Effector memory CD8-positive, alpha-beta T cell (primary cell): ENCODE results near the gene HS3ST4.

Experiments
- ATAC-seq: fragments of 150-1000 bp; cut with Tn5 transposase; replicated peaks from 2 replicates; pipeline ENCODE4 v1.10.0; 2021; ENCODE audit warnings: mild to moderate bottlenecking, moderate library complexity
- DNase-seq, 3 experiments: peaks; one replicate each; pipeline ENCODE4 v3.0.0; 2021
- H3K27ac Mint-ChIP-seq, 2 donors: one replicate each; pipeline ENCODE4 v1.8.0; 2022; ENCODE audit warnings: mild to moderate bottlenecking in 2 of 2, mixed read lengths in 2 of 2, moderate library complexity in 2 of 2
- H3K27me3 Mint-ChIP-seq, 2 donors: one replicate each; pipeline ENCODE4 v1.8.0; 2022; ENCODE audit warnings: mixed read lengths in 2 of 2
- H3K36me3 Mint-ChIP-seq: one replicate; pipeline ENCODE4 v1.8.0; 2022; ENCODE audit warnings: mild to moderate bottlenecking, moderate library complexity, mixed read lengths; ENCODE audit not compliant: insufficient read depth
- H3K4me1 Mint-ChIP-seq, 2 donors: one replicate each; pipeline ENCODE4 v1.8.0; 2022; ENCODE audit warnings: low read depth in 2 of 2, mixed read lengths in 2 of 2
- H3K4me3 Mint-ChIP-seq, 2 donors: one replicate each; pipeline ENCODE4 v1.8.0; 2022; ENCODE audit warnings: mild to moderate bottlenecking in 2 of 2, mixed read lengths in 2 of 2, moderate library complexity in 2 of 2
- H3K9me3 Mint-ChIP-seq, 2 donors: one replicate each; pipeline ENCODE4 v1.8.0; 2022; ENCODE audit warnings: mixed read lengths in 2 of 2

Gene HS3ST4

DNA sequence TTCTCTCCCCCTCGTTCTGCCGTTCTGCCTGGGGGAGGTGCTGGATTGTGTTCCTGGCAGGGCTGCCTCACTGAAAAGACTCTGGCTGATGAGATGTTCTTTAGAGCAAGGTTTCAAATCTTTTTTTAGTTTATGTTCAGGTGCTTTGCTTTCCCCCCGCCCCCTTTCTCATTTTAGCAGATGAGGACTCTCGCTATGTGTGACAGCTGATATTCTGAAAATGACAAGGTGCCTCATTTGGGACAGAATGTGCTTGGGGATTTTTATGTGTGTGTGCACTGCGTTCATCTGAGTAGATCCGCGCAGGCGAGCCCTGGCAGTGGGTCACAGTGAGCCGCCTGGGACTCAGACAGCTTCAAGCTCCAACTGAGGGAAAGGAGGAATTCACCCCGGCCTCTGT is 205.9 kb downstream of the HS3ST4 start:
- no peaks in the 10 kb centered on the region for H3K9me3 Mint-ChIP-seq
- no peak overlapping the region for H3K4me3 Mint-ChIP-seq
- peaks cover 7 to 32% of the 10 kb centered on the region in 2 donors for H3K27me3 Mint-ChIP-seq
- DNase-seq (no peak), ATAC-seq (no peak)
- H3K36me3 Mint-ChIP-seq: no peaks in the 10 kb centered on the region
- no peak overlapping the region for H3K27ac Mint-ChIP-seq
- no peaks in the 10 kb centered on the region for H3K4me1 Mint-ChIP-seq

GRCh38 chr16:25905810-25906209 is 214.1 kb downstream of the HS3ST4 start:
- peaks cover 0 to 8% of the 10 kb centered on the region in 2 donors for H3K9me3 Mint-ChIP-seq
- no peaks in the 10 kb centered on the region for H3K36me3 Mint-ChIP-seq
- H3K27me3 Mint-ChIP-seq: peaks cover 0 to 22% of the 10 kb centered on the region in 2 donors
- H3K4me1 Mint-ChIP-seq: no peaks in the 10 kb centered on the region
- no peak overlapping the region for H3K27ac Mint-ChIP-seq
- ATAC-seq (no peak), DNase-seq (no peak)
- no peak overlapping the region for H3K4me3 Mint-ChIP-seq

GRCh38 chr16:25910971-25911370 is 219.2 kb downstream of the HS3ST4 start:
- Mint-ChIP-seq H3K9me3 (no peaks in the 10 kb centered on the region), H3K4me1 (no peaks in the 10 kb centered on the region), H3K36me3 (no peaks in the 10 kb centered on the region), H3K27me3 (peaks cover 0 to 7% of the 10 kb centered on the region in 2 donors), H3K4me3 (no peak overlapping the region), H3K27ac (no peak overlapping the region)
- ATAC-seq: no peak
- no peak for DNase-seq

GRCh38 chr16:25912321-25912720 is 220.6 kb downstream of the HS3ST4 start:
- Mint-ChIP-seq H3K27me3 (peaks cover 0 to 7% of the 10 kb centered on the region in 2 donors), H3K36me3 (no peaks in the 10 kb centered on the region), H3K4me1 (no peaks in the 10 kb centered on the region), H3K4me3 (no peak overlapping the region), H3K9me3 (no peaks in the 10 kb centered on the region), H3K27ac (no peak overlapping the region)
- no peak for DNase-seq
- no peak for ATAC-seq

DNA sequence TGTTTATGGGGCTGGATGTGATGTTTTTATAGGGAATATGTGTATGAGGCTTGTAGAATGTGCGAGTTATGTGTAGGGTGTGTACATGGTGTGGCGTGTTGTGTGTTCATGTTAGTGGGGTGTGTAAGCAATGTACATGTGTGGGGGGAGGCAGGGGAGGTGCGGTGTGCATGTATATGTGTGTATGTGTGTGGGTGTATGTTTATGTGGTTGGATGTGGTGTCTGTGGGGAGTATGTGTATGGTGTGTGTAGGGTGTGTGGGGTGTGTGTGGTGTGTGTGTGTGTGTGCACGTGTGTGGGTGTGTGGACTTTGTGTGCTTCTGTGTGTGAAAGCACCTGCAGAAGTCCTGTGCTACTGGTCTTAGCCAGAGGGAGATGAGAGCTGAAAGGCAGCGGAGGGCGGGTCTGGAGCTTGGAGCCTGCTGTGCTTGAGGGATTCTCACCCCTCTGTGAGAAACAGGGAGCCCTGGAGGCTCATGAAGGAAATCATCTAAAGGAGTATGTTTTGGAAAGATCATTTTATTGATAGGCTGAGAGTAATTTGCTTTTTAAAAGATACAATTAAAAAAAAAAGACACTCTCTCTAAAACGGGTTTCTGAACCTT is 222.7 kb downstream of the HS3ST4 start:
- Mint-ChIP-seq H3K4me3 (no peak overlapping the region), H3K27ac (no peak overlapping the region), H3K9me3 (no peaks in the 10 kb centered on the region), H3K4me1 (no peaks in the 10 kb centered on the region), H3K36me3 (no peaks in the 10 kb centered on the region), H3K27me3 (no peaks in the 10 kb centered on the region)
- no peak for DNase-seq
- ATAC-seq: no peak

DNA sequence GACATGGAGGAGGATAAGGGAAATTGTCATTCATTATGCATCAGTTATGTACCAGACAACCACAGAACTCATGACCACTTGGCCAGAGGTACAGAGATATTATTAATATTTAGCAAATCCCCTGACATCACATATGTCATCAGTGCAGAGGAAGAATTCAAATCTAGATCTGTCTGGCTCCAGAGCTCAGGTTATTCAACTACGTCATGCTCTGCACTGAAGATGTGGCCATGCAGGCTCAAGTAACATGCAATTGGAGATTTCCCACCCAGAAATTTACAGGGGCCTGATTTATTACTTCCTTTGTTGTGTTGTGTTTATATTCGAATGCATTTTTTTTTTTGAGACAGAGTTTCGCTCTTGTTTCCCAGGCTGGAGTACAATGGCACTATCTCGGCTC is 224.3 kb downstream of the HS3ST4 start:
- ATAC-seq: no peak
- no peak for DNase-seq
- no peaks in the 10 kb centered on the region for H3K4me1 Mint-ChIP-seq
- no peak overlapping the region for H3K4me3 Mint-ChIP-seq
- no peaks in the 10 kb centered on the region for H3K27me3 Mint-ChIP-seq
- H3K9me3 Mint-ChIP-seq: no peaks in the 10 kb centered on the region
- no peak overlapping the region for H3K27ac Mint-ChIP-seq
- no peaks in the 10 kb centered on the region for H3K36me3 Mint-ChIP-seq

DNA sequence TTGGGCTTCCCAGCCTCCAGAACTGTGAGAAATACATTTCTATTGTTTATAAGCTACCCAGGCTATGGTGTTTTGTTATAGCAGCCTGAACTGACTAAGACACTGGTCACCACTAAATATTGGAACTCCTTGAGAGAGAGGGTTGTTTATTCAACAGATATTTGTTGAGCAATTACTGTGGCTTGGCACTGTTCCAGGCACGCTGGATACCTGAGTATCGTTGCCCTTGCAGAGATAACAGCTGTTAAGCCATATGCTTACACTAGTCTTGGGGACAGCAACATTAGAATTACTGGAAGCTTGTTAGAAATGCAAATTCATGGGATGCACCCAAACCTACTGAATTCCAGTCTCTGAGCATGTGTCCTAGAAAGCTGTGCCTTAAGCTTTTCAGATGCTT is 230.7 kb downstream of the HS3ST4 start:
- Mint-ChIP-seq H3K4me1 (no peaks in the 10 kb centered on the region), H3K27ac (no peak overlapping the region), H3K36me3 (no peaks in the 10 kb centered on the region), H3K4me3 (no peak overlapping the region), H3K9me3 (peaks cover 0 to 4% of the 10 kb centered on the region in 2 donors), H3K27me3 (peaks cover 6 to 10% of the 10 kb centered on the region in 2 donors)
- DNase-seq (no peak), ATAC-seq (no peak)

GRCh38 chr16:25925421-25925820 is 233.7 kb downstream of the HS3ST4 start:
- H3K4me3 Mint-ChIP-seq: no peak overlapping the region
- H3K4me1 Mint-ChIP-seq: no peaks in the 10 kb centered on the region
- H3K9me3 Mint-ChIP-seq: peaks cover 0 to 5% of the 10 kb centered on the region in 2 donors
- H3K27ac Mint-ChIP-seq: no peak overlapping the region
- no peak for DNase-seq
- no peaks in the 10 kb centered on the region for H3K36me3 Mint-ChIP-seq
- H3K27me3 Mint-ChIP-seq: peaks cover 6 to 10% of the 10 kb centered on the region in 2 donors
- no peak for ATAC-seq

DNA sequence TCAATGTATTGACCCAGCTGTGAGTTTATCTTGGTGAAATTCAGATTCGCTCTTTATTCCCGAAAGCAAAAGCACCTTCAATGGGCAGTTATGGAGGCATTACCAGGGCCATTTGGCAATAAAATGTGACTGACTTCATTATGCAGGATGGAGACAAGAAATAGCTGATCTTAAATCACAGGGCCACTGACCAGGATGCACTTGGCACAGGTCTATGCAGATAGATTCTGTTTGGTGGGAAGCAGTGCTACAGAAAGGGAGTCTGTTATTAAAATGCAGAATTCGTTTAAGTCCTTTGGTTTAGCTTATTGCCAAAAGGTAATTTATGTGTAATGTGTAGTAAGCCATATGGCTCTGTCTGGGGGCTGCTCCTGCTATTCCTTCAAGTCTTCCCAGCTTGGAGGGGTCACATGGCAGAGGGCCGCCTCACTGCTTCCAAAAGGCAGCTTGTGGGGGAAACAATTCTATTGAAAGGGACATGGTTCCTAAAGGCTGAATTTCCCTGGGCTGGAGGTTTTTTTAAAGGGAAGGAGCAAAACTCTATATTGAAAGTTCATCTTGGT is 239.8 kb downstream of the HS3ST4 start:
- no peak overlapping the region for H3K4me3 Mint-ChIP-seq
- peaks cover 0 to 19% of the 10 kb centered on the region in 2 donors for H3K27me3 Mint-ChIP-seq
- no peaks in the 10 kb centered on the region for H3K4me1 Mint-ChIP-seq
- ATAC-seq (no peak), DNase-seq (no peak)
- H3K36me3 Mint-ChIP-seq: no peaks in the 10 kb centered on the region
- H3K27ac Mint-ChIP-seq: no peak overlapping the region
- peaks cover 0 to 1% of the 10 kb centered on the region in 2 donors for H3K9me3 Mint-ChIP-seq

DNA sequence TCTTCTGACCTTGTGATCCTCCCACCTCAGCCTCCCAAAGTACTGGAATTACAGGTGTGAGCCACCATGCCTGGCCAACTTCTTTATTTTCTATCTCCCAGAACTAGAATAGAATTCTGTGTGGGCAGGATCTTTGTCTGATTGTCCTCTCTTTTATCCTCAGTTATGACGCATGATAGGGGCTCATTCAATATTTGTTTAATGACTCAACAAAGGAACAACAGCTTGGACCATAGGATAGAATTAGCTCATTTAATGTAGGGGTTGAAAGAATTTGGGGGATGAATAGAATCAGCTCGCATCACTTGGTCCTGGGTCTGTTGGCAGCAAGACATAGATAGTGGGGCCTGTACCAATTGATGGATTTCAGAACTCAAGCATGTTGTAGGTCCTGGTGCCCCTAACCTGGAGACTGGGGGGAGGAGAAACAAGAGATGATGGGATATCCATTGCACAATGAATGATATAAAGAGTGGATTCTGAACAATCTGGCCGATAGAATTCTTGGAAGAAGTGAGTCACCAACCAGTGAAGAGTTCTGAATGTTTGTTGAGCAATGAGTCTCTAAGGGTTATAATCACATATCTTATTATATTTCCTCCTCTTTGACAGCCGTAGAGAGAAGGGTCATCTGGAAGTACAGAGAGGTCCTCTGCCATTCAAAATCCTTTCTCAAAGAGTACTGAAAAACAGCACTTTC is 250.2 kb downstream of the HS3ST4 start:
- ATAC-seq: no peak
- DNase-seq: no peak
- Mint-ChIP-seq H3K4me1 (no peaks in the 10 kb centered on the region), H3K36me3 (no peaks in the 10 kb centered on the region), H3K9me3 (peaks cover 0 to 3% of the 10 kb centered on the region in 2 donors), H3K27me3 (peaks cover 0 to 10% of the 10 kb centered on the region in 2 donors), H3K27ac (no peak overlapping the region), H3K4me3 (no peak overlapping the region)

GRCh38 chr16:25950586-25951281 is 259.0 kb downstream of the HS3ST4 start:
- H3K27ac Mint-ChIP-seq: no peak overlapping the region

GRCh38 chr16:25951999-25952398 is 260.2 kb downstream of the HS3ST4 start:
- DNase-seq (no peak), ATAC-seq (no peak)
- no peak overlapping the region for H3K27ac Mint-ChIP-seq
- H3K36me3 Mint-ChIP-seq: no peaks in the 10 kb centered on the region
- no peaks in the 10 kb centered on the region for H3K9me3 Mint-ChIP-seq
- no peaks in the 10 kb centered on the region for H3K4me1 Mint-ChIP-seq
- peaks cover 0 to 27% of the 10 kb centered on the region in 2 donors for H3K27me3 Mint-ChIP-seq
- no peak overlapping the region for H3K4me3 Mint-ChIP-seq

More at GRCh38 chr16:25950586-25951281, 259.0 kb downstream of the HS3ST4 start:
- H3K9me3 Mint-ChIP-seq: peaks cover 0 to 2% of the 10 kb centered on the region in 2 donors
- ATAC-seq: no peak
- H3K27me3 Mint-ChIP-seq: peaks cover 0 to 16% of the 10 kb centered on the region in 2 donors
- no peak for DNase-seq
- H3K4me1 Mint-ChIP-seq: no peaks in the 10 kb centered on the region
- no peak overlapping the region for H3K4me3 Mint-ChIP-seq
- no peaks in the 10 kb centered on the region for H3K36me3 Mint-ChIP-seq

DNA sequence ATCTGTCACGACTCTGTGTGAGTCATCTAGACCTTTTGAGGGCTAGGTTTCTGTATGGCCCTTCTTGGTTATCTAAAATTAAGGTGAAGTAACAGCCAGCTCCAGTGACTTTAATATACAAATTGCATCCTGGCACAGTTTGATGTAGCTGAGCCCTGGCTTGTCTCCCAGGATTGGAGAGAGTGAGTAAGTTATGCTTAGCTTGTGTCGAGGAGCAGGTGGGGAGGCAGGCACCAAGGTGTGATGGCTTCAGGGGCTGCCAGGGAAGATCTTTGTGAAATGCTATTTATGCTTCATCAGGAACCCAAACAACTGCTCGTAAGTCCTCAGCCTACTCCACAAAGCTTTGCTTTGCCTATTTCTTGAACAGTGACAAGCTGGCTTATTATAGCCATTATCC is 261.2 kb downstream of the HS3ST4 start:
- no peak for ATAC-seq
- no peaks in the 10 kb centered on the region for H3K36me3 Mint-ChIP-seq

More for the DNA sequence above, 261.2 kb downstream of the HS3ST4 start:
- DNase-seq: no peak
- Mint-ChIP-seq H3K27ac (no peak overlapping the region), H3K4me3 (no peak overlapping the region), H3K4me1 (no peaks in the 10 kb centered on the region), H3K9me3 (no peaks in the 10 kb centered on the region), H3K27me3 (peaks cover 4 to 37% of the 10 kb centered on the region in 2 donors)
